GM19193 (cell line): ENCODE data around the gene FGF23.

Experiments used
- POLR2A ChIP-seq: IDR thresholded peaks from 4 replicates; pipeline ENCODE4 v1.6.1; 2011; ENCODE audit not compliant: insufficient read depth, insufficient read length; ENCODE audit errors: extremely low read depth

The FGF23 gene

DNA sequence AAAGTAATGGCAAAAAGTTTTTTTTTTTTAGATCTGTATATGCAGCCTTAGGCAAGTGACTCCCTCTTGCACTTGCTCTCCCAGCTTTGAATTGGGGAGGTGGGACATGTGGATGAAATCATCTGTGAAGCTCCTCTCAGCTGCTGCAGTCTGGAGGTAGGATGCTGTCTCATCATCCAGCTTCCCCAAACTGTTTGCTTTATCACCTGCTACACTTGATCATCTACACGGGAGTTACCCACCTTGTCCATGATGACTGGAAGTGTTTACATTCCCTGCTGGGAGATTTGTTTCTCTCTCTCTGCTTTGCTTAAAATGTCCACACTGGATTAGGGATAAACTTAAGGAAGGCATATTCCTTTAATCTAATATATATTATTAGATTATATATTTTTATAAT lies 8.5 kb upstream of the FGF23 start:
- TF ChIP-seq POLR2A: no peak

DNA sequence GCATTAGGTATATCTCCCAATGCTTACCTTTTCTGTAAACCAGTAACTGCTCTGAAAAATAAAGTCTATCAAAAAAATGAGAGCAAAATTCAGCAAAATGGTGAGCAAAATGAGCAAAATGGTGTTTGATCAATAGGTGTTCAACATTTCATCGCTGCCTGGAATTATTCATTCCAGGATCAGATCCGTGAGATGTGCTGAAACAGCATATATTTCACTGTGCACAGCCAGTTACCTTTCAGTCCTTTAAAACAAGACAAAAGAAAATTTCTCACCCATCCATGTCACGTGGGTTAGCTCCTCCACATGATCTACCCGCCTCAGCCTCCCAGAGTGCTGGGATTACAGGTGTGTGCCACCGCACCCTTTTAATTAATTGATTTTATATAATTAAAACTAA lies 8.1 kb upstream of the FGF23 start:
- TF ChIP-seq POLR2A: no peak

DNA sequence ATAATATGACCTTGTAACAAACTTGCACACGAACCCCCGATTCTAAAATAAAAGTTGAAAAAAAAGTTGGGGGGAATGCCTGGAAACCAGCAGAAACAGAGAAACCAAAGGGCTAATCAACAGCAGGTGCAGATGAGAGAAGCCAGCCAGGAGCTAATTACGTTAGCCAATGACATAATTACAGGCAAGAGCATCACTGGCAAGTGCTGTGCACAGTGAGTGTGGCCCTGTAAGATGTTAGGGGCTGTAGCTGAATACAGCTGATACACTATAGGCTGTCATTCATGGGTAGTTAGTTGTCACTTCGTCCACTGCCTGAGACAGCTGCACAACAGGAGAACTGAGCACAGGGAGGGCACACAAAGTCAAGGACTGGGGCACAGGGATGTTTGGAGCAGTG lies 7.3 kb upstream of the FGF23 start:
- no peak for TF ChIP-seq POLR2A

DNA sequence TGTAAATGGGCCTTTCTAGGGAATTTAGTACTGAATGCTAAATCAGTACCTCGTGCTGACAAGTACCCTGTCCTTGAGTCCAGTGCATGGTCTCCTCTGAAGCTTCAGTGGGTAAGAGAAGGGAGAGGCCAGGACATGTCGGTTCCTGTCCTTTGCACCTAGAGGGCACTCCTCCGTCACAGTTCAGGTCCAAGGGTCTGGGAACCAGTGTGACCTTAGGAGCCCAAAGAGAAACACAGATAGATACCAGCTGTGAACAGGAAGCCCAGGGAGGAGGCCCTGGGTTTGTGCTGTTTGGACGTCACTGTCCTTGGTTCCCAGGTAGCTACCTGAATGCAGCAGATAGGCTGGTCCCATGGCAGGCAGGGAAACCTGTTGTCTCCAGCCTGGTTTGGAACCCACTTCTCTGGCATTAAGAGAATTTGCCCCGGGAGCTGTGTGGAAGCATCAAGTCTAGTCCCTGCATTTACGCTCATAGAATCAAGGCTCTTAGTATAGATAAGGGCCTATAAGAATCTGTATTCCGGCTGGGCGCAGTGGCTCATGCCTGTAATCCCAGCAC lies 3.9 kb upstream of the FGF23 start:
- TF ChIP-seq POLR2A: no peak

DNA sequence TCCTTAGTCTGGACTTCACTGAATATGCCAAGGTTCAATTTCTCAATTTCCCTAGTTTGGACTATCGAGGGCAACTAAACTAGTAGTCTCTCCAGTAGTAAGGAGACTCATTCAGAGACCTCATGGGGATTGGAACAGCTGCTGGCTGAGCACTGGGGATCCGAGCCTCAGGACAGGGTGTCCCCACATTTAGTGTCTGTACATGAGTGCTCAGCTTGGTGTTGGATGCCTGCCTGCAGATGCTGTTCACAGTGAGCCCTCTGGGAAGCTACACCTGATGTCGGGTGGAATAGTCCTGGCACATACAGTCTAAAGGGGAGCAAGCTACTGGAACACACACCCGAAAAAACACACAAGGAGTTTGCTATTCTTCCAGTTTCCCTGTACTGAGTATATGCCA lies 820 bp upstream of the FGF23 start:
- TF ChIP-seq POLR2A: no peak

DNA sequence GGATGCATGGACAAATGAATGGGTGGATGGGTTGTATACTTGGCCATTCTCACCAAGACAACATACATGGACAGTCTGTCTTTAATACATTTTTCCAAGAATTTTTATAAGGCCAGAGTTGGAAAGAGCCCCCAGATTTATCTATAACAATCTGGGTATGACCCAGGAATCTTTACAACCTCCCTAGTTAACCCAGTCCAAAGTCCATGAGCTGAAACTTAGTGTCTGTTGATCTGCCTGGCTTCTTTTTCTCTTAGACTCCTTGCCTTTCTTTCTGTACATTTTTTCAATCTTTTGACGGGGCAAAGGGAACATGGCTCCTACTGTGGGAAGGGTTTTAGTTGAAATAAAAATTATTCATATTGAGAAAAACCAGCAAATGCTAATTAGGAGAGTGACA lies 740 bp downstream of the FGF23 start:
- TF ChIP-seq POLR2A: no peak

DNA sequence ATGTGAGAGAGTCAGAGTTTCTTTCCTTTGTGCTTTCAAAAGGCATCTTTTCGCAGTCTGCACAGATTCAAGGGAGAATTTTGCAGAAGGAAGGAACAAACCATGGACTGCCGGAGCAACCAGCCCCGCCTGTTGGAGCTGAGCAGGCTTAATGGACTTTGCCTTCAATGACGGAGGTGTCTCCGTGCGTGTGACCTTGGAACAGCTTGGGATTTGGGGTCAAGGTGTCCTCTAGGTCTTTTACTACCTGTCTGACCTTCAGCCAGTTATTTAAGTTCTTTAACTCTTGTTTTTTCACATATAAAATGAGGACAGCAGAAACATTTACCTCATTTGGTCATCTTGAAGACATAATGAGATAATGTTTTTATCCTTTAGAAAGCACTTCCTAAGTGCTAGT lies 4.1 kb downstream of the FGF23 start:
- no peak for TF ChIP-seq POLR2A

DNA sequence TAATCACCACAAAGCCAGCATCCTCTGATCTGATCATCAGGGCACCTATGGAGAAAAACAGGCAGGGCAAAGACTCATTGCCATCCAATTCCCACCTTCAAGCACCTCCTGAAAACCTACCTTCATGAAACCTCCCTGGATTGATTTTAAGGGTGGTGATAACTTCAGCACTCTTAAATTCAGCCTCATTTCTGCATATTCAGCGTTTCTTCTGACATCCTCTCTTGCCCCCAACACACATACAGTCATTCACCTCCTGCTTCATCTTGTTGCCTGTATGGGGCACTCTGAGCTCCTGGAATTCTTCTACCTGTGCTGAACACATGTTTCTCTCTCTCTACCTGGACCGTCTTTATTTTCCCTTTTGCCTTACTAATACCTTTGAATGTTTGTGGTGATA lies 6.9 kb downstream of the FGF23 start:
- no peak for TF ChIP-seq POLR2A

DNA sequence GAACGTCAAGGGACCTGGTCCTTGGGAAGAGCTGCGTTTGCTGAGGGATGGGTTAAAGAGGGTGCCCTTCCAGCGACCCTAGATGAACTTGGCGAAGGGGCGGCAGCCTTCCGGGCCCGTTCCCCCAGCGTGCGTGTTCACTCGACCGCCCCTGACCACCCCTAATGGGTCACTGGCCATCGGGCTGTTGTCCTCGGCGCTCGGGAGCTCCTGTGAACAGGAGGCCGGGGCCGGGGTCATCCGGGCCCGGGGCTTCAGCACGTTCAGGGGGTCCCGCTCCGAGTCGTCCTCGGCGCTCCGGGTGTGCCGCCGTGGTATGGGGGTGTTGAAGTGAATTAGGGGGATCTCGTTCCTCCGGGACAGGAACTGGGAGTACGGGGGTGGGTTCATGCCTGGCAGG lies 9.2 kb downstream of the FGF23 start:
- no peak for TF ChIP-seq POLR2A

DNA sequence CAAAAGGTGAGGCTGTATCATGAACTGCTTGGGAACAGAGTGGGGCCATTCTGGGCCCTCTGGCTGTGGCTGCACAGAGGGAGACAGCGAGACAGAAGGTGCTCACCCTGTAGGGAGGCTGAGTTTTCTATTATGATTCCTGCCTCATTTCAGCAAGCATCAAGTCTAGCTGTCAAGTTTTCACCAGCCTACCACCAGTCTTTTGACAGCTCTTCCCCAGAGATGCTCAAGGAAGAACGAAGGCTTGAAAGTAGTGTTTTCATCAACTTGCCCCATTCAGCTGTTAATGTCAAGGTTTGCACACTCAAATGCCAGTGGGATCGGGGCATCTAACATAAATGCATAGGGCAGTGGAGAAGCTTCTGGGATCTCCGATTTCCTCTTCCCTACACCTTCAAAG lies 10.0 kb downstream of the FGF23 start:
- TF ChIP-seq POLR2A: no peak

DNA sequence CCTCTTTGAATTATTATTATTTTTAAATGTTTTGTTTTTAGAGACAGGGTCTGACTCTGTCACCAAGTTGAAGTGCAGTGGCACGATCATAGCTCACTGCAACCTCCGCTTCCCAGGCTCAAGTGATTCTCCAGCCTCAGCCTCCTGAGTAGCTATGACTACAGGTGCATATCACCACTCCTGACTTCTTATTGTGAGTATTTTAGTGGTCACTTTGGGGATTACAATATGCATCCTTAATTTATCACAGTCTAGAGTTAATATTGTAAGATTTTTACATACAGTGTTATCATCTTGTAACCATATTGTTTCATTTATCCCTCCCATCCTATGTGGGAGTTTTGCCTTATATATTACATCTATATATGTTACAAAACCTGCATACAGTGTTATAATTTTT lies 13.4 kb downstream of the FGF23 start:
- no peak for TF ChIP-seq POLR2A

DNA sequence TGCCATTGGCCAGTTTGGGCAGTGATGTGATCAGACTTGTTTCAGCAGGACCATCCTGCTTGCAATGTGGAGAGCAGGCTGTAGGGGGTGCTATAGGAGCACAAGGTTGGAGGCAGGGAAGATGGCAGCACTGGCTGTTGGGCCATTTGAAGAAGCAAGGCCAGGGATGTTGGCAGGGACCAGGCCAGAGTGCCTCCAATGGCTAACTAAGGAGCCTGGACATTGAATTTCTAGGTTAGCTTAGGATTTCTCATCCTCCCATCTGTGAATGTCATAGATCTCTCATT lies 23.5 kb downstream of the FGF23 start:
- TF ChIP-seq POLR2A: no peak

DNA sequence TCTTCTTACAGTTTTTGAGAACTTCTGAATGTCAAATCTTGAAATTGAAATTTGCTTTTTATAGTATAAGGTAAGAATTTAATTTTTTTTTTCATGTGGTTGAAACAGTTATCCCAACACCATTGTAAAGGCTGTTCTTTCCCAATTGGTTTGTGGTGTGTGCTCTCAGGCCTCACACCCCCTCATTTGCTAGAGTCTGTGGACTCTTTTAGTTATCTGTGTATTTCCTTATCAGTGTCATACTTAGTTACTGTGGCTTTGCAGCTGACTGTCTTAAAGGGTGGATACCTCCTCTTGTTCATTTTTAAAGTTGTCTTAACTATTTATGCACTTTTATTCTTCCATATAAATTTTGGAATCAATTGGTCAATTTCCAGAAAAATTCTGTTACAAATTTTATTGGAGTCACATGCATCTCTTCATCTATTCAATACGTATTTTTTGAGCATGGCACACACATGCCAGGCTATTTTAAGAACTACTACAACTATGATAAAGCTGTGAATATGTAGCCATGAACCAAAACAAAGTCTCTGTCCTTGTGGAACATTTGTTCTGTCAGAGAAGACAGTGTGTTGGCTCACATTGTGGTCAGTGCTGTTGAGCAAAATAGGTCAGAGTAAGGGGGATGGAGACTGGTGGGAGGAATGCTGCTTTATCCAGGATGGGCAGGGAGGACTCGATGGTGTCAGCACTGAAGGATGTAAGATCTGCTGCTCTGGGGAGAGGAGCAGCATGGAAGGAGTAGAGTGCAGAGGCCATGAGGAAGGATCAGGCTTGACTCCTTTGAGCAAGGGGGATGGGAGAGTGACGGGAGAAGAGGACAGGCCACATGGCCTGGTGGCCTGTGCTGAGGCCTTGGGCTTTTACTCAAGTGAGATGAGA lies 24.1 kb downstream of the FGF23 start:
- TF ChIP-seq POLR2A: no peak

DNA sequence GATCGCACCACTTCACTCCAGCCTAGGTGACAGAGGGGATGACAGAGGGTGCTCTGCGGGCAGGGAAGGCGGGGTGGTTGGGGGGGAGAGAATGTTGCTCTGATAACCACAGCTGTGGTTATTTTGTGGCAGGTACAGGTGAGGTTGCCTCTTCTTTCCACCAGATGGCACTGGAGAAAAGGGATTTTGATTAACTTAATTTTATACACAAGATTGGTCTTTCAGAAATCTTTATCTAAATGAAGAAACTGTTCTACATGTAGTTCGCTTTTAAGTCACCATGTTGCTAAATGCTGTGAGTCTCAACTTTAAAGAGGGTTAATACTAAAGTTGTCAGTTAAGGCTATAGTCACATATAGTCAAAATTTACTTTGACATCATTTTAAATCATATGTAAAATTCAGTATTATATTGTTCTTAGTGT lies 25.7 kb downstream of the FGF23 start:
- no peak for TF ChIP-seq POLR2A

DNA sequence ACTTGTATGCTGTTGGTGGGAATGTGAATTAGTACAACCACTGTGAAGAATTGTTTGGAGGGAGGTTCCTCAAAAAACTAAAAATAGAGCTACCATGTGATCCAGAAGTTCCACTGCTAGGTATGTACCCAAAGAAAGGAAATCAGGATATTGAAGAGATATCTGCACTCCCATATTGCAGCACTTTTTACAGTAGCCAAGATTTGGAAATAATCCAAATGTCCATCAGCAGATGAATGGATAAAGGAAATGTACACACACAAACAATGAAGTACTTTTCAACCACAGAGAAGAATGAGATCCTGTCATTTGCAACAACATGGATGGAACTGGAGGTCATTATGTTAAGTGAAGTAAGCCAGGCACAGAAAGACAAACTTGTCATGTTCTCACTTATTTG lies 32.6 kb downstream of the FGF23 start:
- TF ChIP-seq POLR2A: no peak

DNA sequence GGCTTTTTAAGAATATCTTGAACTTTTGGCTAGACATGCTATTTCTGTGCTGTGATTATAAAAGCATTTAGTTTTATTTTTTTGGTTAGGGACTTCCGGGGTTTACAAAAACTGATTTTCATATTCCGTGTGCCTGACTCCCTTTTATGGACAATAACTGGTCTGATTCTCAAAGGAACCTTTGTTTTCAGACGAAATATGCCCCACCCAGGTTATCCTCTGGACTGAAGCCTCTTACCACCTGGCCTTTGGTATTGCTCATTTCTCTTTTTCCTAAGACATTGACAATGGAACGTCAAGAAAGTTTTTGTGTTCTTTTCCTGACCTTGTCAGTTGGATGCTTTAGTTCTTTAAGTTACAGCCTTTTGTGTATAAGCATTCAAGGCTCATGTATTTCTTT lies 47.7 kb downstream of the FGF23 start:
- no peak for TF ChIP-seq POLR2A

DNA sequence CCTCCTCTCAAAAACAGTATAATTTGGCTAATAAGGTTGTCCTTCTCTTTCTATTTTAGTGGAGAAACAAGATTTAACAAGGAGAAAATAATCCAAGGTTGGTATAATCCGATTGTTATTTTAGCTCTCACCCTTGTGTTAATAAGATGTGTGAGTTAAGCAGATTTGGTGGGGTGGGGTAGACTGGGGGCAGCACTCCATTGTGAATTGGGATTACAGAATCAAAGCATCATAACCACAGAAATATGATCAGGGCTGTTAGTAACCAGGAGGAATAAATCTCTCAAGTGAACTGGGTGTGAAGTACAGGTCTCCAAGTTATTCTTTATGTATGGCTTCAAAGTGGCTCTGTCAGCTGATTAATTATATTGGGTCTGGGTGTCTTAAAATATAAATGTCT lies 48.3 kb downstream of the FGF23 start:
- no peak for TF ChIP-seq POLR2A
